ENCODE results near the gene SCAF11.

SCAF11 gene

GRCh38 chr12:45948546-45948945, 41.8 kb downstream of the SCAF11 start:
- no peaks in the 10 kb centered on the region for H3K9me3 ChIP-seq (replicated peaks in 1 of 11)

GRCh38 chr12:45946435-45946834, 43.9 kb downstream of the SCAF11 start:
- H3K36me3 ChIP-seq, result peaks cover 79 to 100% (median 96%) of the 10 kb centered on the region in 11 experiments
- H3K9ac ChIP-seq, result no peak overlapping the region
- H3K27ac ChIP-seq, result no peak overlapping the region
- H3K4me1 ChIP-seq, result no peaks in the 10 kb centered on the region
- no peaks in the 10 kb centered on the region for H3K27me3 ChIP-seq
- no peak overlapping the region for H3K4me3 ChIP-seq
- H4K20me1 ChIP-seq, result peaks cover 0 to 91% (median 0%) of the 10 kb centered on the region in 11 experiments; a peak in 3 of 22 replicates
- H3K4me2 ChIP-seq, result no peak overlapping the region
- TF ChIP-seq Cebpa-rat (IDR thresholded peaks at IDR 0.05), result no peak
- H3K9me3 ChIP-seq (replicated peaks in 1 of 11), result 0 out of 22 replicates have a peak, but pooled peaks cover 0 to 3% (median 0%) of the 10 kb centered on the region in 11 experiments

More at GRCh38 chr12:45948546-45948945, 41.8 kb downstream of the SCAF11 start:
- peaks cover 66 to 100% (median 86%) of the 10 kb centered on the region in 11 experiments for H3K36me3 ChIP-seq
- no peak overlapping the region for H3K9ac ChIP-seq
- no peaks in the 10 kb centered on the region for H3K27me3 ChIP-seq
- H3K4me1 ChIP-seq, result no peaks in the 10 kb centered on the region
- H3K4me3 ChIP-seq, result no peak overlapping the region
- H3K27ac ChIP-seq, result no peak overlapping the region
- H3K4me2 ChIP-seq, result no peak overlapping the region
- peaks cover 0 to 90% (median 0%) of the 10 kb centered on the region in 11 experiments; a peak in 3 of 22 replicates for H4K20me1 ChIP-seq
- no peak for TF ChIP-seq Cebpa-rat (IDR thresholded peaks at IDR 0.05)

DNA sequence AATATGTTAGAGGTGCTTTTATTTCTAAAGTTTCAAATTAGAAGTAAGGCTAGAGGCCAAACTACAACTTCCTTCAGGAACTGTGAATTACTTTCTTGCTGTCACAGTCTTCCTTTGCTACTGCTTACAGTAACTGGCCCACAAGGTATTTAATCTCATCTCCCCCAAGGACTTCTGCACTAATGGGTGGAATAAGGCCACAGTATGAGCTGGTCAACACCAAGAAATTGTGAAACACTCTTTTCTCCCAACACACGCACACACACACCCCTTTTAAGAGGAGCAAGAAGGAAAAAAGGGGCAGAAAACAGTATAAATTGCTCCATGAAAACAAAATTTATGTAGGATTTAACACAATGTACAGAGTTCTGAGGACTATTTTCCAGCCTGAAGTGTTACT, 45.6 kb downstream of the SCAF11 start:
- Histone ChIP-seq H3K4me1 (no peaks in the 10 kb centered on the region), H3K9me3 (replicated peaks in 1 of 11) (peaks cover 0 to 3% (median 0%) of the 10 kb centered on the region in 11 experiments; a peak in 1 of 22 replicates), H3K9ac (no peak overlapping the region), H4K20me1 (peaks cover 0 to 95% (median 0%) of the 10 kb centered on the region in 11 experiments; a peak in 3 of 22 replicates), H3K27ac (no peak overlapping the region), H3K36me3 (peaks cover 94 to 100% (median 99%) of the 10 kb centered on the region in 11 experiments), H3K4me3 (no peak overlapping the region), H3K27me3 (no peaks in the 10 kb centered on the region), H3K4me2 (no peak overlapping the region)
- no peak for TF ChIP-seq Cebpa-rat (IDR thresholded peaks at IDR 0.05)

DNA sequence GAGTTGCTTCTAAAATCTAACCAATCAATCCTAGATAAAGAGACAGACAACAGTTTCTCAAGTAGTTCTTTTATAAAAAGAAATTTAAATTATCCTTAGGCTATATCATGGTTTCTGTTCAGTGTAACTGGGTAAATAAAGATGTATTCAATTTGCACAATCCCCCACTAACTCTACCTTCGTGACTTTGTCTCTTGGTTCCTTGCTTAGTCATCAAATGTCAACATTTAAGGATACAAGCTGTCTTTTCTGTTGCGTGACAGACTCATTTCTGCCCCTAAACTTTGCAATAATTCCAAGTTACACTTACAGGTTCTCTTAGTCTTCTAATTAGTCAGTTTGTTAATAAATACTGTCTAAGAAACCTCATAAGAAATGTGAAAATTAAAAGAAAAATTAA, 50.6 kb downstream of the SCAF11 start:
- Histone ChIP-seq H3K27me3 (no peaks in the 10 kb centered on the region), H4K20me1 (peaks cover 0 to 85% (median 0%) of the 10 kb centered on the region in 11 experiments; a peak in 5 of 22 replicates), H3K9ac (no peak overlapping the region), H3K36me3 (peaks cover 75 to 98% (median 89%) of the 10 kb centered on the region in 11 experiments), H3K4me1 (no peaks in the 10 kb centered on the region), H3K4me3 (no peak overlapping the region), H3K27ac (no peak overlapping the region), H3K9me3 (replicated peaks in 1 of 11) (peaks cover 0 to 3% (median 0%) of the 10 kb centered on the region in 11 experiments; a peak in 1 of 22 replicates), H3K4me2 (no peak overlapping the region)
- TF ChIP-seq Cebpa-rat (IDR thresholded peaks at IDR 0.05), result no peak

DNA sequence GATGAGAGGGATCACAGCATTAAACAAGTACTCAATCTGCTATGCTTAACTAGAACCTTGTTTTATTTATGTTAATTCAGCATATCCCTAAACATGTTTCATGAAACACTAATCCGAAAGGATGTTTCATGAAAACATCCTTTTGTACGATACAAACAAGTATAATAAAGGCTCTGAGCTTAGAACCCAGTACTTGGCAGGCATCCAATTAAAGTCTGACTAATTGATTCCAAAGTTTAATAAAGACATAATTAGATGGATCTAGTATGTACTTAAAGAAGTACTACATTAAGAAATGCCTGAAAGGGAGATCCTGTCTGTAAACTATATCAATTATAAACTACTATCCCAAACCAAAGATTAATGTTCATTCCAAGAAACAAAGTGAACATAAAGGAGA, 51.8 kb downstream of the SCAF11 start:
- Histone ChIP-seq H4K20me1 (peaks cover 0 to 85% (median 0%) of the 10 kb centered on the region in 11 experiments; a peak in 5 of 22 replicates), H3K9me3 (replicated peaks in 1 of 11) (peaks cover 0 to 3% (median 0%) of the 10 kb centered on the region in 11 experiments; a peak in 1 of 22 replicates), H3K4me2 (no peak overlapping the region), H3K4me3 (no peak overlapping the region), H3K27me3 (no peaks in the 10 kb centered on the region), H3K9ac (no peak overlapping the region), H3K4me1 (no peaks in the 10 kb centered on the region), H3K36me3 (peaks cover 75 to 98% (median 89%) of the 10 kb centered on the region in 11 experiments), H3K27ac (no peak overlapping the region)
- TF ChIP-seq Cebpa-rat (IDR thresholded peaks at IDR 0.05), result no peak

DNA sequence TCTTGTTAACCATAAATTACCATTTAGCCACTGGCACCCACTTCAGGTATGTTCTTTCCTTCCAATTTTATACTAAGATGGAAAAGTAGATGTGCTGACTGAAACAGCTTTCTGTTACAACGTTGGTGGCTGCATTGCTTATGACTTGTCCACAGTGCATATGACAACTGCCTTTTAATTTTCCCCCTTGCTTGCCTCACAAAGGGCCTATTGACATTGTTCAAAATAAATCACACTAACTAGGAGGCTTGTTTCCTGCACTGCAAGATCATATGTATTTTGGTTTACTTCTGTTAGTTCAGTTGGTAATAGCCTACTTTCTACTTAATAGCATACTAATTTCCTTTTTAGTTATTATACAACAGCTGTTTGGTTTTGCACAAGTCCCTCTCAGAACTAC, 55.4 kb downstream of the SCAF11 start:
- Histone ChIP-seq H3K4me3 (no peak overlapping the region), H3K4me2 (no peak overlapping the region), H3K9me3 (replicated peaks in 1 of 11) (no peaks in the 10 kb centered on the region), H3K36me3 (peaks cover 76 to 98% (median 89%) of the 10 kb centered on the region in 11 experiments), H4K20me1 (peaks cover 0 to 56% (median 0%) of the 10 kb centered on the region in 11 experiments; a peak in 5 of 22 replicates), H3K27ac (no peak overlapping the region), H3K27me3 (no peaks in the 10 kb centered on the region), H3K9ac (no peak overlapping the region), H3K4me1 (no peaks in the 10 kb centered on the region)
- no peak for TF ChIP-seq Cebpa-rat (IDR thresholded peaks at IDR 0.05)

GRCh38 chr12:45933504-45933903, 56.9 kb downstream of the SCAF11 start:
- Histone ChIP-seq H3K4me3 (no peak overlapping the region), H4K20me1 (peaks cover 0 to 42% (median 0%) of the 10 kb centered on the region in 11 experiments; a peak in 5 of 22 replicates), H3K9me3 (replicated peaks in 1 of 11) (no peaks in the 10 kb centered on the region), H3K4me2 (no peak overlapping the region), H3K9ac (no peak overlapping the region), H3K27ac (no peak overlapping the region), H3K36me3 (peaks cover 77 to 98% (median 89%) of the 10 kb centered on the region in 11 experiments), H3K27me3 (no peaks in the 10 kb centered on the region), H3K4me1 (no peaks in the 10 kb centered on the region)
- TF ChIP-seq Cebpa-rat (IDR thresholded peaks at IDR 0.05), result no peak

- peaks cover 93 to 100% (median 98%) of the 10 kb centered on the region in 11 experiments for H3K36me3 ChIP-seq
These were observed 60.0 kb downstream of the SCAF11 start for GRCh38 chr12:45930369-45930768.

DNA sequence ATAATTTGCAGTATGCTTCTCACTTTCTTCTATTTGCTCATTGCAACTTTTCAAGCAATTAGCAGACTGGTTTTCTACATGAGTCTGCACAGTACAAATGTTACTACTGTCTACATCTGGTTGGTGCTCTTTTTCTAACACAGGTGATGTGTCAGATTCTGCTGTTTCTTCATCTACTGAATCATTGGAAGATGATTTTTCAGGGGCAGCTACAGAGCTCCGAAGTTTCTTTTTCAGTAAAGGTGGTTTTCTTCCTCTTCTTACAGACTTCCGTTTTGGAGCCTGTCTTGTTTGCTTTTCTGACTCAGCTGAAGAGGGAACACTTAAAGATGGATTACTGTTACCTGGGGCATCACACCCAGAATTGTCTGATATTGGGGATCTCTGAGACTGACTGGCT, 62.1 kb downstream of the SCAF11 start:
- H3K9me3 ChIP-seq (replicated peaks in 1 of 11), result no peaks in the 10 kb centered on the region
- peaks cover 95 to 100% (median 99%) of the 10 kb centered on the region in 11 experiments for H3K36me3 ChIP-seq
- no peak overlapping the region for H3K9ac ChIP-seq
- no peak for TF ChIP-seq Cebpa-rat (IDR thresholded peaks at IDR 0.05)
- peaks cover 0 to 44% (median 8%) of the 10 kb centered on the region in 11 experiments; a peak in 5 of 22 replicates for H4K20me1 ChIP-seq
- no peaks in the 10 kb centered on the region for H3K4me1 ChIP-seq
- H3K4me3 ChIP-seq, result no peak overlapping the region
- H3K4me2 ChIP-seq, result no peak overlapping the region
- no peak overlapping the region for H3K27ac ChIP-seq
- no peaks in the 10 kb centered on the region for H3K27me3 ChIP-seq

More at GRCh38 chr12:45930369-45930768, 60.0 kb downstream of the SCAF11 start:
- TF ChIP-seq Cebpa-rat (IDR thresholded peaks at IDR 0.05), result no peak
- peaks cover 0 to 44% (median under 1%) of the 10 kb centered on the region in 11 experiments; a peak in 7 of 22 replicates for H4K20me1 ChIP-seq
- H3K9ac ChIP-seq, result no peak overlapping the region
- no peak overlapping the region for H3K4me2 ChIP-seq
- no peak overlapping the region for H3K27ac ChIP-seq
- no peak overlapping the region for H3K4me3 ChIP-seq
- no peaks in the 10 kb centered on the region for H3K9me3 ChIP-seq (replicated peaks in 1 of 11)
- no peaks in the 10 kb centered on the region for H3K27me3 ChIP-seq
- H3K4me1 ChIP-seq, result no peaks in the 10 kb centered on the region

DNA sequence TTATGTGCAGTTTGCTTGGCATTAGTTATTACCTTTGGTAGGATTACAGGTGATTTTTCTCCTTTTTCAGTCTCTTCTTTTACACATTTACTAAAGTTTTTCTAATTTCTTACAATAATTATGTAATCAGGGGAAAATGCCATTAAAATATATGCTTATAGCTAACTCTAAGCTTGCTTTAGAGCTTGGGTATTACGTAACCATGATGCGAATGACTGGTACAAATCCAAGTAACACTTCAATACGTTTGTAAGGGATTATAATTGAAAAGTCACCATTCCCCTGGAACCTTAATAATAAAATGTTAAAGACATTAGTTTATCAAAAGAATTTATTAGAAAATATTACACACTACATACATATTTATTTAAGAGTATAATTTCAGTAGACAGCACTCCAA, 71.6 kb downstream of the SCAF11 start:
- Histone ChIP-seq H3K36me3 (peaks cover 57 to 72% (median 63%) of the 10 kb centered on the region in 11 experiments), H3K4me1 (peaks cover 0 to 9% (median 6%) of the 10 kb centered on the region in 10 experiments; a peak in 11 of 20 replicates), H3K27me3 (no peaks in the 10 kb centered on the region), H3K4me2 (no peak overlapping the region), H3K9ac (no peak overlapping the region), H4K20me1 (peaks cover 0 to 20% (median 2%) of the 10 kb centered on the region in 11 experiments; a peak in 4 of 22 replicates), H3K27ac (no peak overlapping the region), H3K9me3 (replicated peaks in 1 of 11) (no peaks in the 10 kb centered on the region), H3K4me3 (no peak overlapping the region)
- 0 out of 22 replicates have a peak, but pooled peaks of 1 of the 11 experiments have one; percentile 47 for TF ChIP-seq Cebpa-rat (IDR thresholded peaks at IDR 0.05)
